Activated T-cell treated with anti-CD3 and anti-CD28 coated beads, Interleukin-2, amount 50 U/mL, for 48 hours (primary cell): ENCODE results near the gene TFAP2C.
"Not testable (repeated sequence)": the region's sequence is repeated elsewhere in the genome, so short reads cannot be mapped to it uniquely, and the experiment has no call there.

Experiments used
- DNase-seq, 2 experiments: peaks; one replicate each; pipeline ENCODE4 v3.0.0-alpha.2; 2020

TFAP2C gene

DNA sequence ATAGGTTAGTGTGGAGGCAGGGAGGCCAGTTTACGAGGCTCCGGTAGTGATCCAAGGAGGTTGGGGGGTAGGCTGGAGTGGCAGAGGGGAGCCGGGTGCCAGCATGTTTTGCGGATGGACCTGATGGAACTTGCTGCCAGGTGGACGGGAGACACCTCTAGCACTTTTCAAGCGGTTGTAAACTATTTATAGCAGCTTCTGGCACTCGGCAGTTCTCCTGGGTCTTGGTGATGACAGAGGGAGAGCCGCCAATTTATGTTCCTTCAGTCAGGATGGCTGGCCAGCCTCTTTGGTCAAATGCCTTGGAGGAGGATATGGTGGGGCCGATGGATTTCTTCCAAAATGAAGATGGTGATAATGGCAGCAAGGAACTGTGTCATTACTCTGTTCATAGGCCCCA lies 28.8 kb downstream of the TFAP2C start:
- no peak for DNase-seq

DNA sequence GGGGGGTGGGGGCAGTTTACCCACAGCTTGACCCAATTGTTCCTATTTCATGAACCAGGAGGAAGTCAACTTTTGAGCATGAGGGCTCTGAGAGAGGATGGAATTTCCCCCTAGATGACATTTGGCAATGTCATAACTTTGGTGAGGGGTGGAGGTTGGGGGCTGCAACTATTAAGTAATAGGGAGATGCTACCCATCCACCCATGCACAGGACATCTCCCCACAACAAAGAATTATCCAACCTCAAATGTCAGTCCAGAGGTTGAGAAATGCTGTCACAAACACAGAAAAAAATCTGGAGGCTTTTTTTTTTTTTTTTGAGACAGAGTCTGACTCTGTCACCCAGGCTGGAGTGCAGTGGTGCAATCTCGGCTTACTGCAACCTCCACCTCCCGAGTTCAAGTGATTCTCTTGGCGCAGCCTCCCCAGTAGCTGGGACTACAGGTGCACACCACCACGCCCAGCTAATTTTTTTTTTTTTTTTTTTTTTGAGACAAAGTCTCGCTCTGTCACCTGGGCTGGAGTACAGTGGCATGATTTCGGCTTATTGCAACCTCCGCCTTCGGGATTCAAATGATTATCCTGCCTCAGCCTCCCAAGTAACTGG lies 29.3 kb downstream of the TFAP2C start:
- not testable (repeated sequence) for DNase-seq

- DNase-seq = no peak
Observed at GRCh38 chr20:56663660-56664059, 34.6 kb downstream of the TFAP2C start.

- no peak for DNase-seq
Observed at GRCh38 chr20:56664796-56665195, 35.7 kb downstream of the TFAP2C start.

- DNase-seq = no peak
Observed at GRCh38 chr20:56665806-56666205, 36.7 kb downstream of the TFAP2C start.

GRCh38 chr20:56673450-56673849 lies 44.3 kb downstream of the TFAP2C start:
- DNase-seq = no peak

DNA sequence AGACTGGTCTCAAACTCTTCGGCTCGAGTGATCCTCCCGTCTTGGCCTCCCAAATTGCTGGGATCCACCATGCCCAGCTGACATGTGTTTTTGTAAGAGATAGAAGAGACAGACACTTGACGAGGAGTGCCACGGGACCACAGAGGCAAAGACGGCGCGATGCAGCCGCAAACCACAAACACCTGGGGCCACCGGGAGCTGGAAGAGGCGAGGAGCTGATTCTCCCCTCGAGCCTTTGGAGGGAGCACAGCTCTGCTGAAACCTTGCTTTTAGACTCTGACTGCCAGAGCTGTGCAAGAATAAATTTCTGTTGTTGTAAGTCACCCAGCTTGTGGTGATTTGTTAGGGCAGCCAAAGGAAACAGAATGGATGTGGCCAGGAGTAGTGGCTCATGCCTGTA lies 46.9 kb downstream of the TFAP2C start:
- DNase-seq = no peak

- no peak for DNase-seq
Observed at GRCh38 chr20:56676679-56677078, 47.6 kb downstream of the TFAP2C start.

- no peak for DNase-seq
Observed at GRCh38 chr20:56683077-56683865, 54.2 kb downstream of the TFAP2C start.

DNA sequence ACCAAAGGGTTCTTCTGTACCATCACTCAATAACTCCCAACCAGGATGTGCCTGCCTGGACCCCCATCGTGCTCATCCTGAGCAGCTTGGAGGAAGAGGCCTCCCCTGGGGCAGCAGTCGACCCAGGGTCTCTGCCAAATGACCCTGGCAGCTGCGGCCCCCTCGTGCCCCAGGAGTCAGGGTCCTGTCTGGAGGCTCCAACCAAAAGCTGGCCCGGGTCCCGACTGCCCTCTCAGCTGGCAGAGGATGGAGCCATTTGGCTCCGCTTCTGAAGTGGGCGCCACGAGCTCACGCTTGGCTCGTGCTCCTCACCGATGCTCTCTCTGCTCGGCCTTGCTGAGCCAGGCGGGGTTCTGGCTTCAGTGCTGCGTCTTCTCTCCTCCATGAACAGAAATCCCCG lies 56.8 kb downstream of the TFAP2C start:
- no peak for DNase-seq

- DNase-seq = no peak
Observed at GRCh38 chr20:56687061-56687460, 58.0 kb downstream of the TFAP2C start.

DNA sequence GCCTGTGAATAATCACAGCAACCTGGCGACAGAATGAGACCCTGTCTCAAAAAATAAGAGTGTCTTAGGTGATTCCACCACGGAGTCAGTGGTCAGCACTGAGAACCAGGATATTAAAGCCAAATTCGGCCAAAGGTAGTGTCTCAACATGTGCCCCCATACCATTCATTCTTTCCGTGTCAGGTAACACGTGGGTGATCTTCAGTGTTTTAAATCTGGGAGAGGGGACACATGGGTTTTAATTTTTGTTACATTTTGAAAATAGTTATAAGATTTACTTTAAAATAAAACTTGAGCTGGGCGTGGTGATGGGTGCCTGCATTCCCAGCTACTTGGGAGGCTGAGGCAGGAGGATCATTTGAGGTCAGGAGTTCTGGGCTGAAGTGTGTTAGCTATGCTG lies 59.0 kb downstream of the TFAP2C start:
- no peak for DNase-seq
